HuH-7 (cell line): Measurements from ENCODE around the gene FAHD2B.
"Not testable (repeated sequence)": the region's sequence is repeated elsewhere in the genome, so short reads cannot be mapped to it uniquely, and the experiment has no call there.

ENCODE experiments used
- DNase-seq: peaks from one replicate; pipeline ENCODE4 v3.0.0; 2011; ENCODE audit warnings: low spot score

Gene FAHD2B, protein sequence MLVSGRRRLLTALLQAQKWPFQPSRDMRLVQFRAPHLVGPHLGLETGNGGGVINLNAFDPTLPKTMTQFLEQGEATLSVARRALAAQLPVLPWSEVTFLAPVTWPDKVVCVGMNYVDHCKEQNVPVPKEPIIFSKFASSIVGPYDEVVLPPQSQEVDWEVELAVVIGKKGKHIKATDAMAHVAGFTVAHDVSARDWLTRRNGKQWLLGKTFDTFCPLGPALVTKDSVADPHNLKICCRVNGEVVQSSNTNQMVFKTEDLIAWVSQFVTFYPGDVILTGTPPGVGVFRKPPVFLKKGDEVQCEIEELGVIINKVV

DNA sequence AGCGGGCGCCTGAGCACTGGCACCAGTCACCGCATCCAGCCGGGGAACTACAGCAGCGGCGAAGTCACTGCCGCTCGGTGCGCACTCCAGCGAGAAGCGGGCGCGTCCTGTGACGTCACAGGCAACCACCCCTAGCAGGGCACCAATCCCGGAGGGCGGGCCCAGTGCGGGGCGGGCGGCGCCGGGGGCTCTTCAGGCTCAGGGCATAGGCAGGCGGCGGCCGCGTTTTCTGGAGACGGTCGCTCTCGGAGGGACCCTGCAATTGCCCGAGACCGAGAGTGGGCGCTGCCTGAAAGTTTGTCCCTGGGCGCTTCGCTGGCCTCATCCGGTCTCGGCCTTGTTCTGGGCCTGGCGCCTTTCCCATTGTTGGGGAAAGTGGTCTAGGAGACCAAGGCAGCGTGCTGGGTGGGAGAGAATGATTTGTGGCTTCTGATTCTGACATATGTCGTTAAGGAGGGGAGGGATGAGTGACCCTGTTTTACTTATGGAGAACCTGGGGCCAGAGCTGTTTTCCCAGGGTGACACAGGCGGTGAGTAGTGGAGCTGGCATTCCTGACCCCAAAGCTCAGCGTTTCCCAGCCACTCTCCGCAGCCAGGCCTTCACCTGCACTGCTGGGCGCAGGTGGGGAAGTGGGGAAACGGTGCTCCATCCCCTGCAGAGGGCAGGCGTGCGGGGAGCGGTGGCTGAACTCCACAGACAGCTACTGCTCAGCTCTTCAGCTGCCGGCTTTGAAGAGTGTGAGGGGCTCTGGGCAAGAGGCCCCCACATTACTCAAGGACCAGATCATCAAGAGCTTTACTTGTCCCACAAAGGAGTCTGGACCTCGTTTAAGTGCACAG lies at the start of gene FAHD2B:
FAHD2B (minus strand) TSS at position 111 of the 840 bp plus-strand sequence. CDS start 3,176 bp downstream, outside the sequence.
- not testable (repeated sequence) for DNase-seq

DNA sequence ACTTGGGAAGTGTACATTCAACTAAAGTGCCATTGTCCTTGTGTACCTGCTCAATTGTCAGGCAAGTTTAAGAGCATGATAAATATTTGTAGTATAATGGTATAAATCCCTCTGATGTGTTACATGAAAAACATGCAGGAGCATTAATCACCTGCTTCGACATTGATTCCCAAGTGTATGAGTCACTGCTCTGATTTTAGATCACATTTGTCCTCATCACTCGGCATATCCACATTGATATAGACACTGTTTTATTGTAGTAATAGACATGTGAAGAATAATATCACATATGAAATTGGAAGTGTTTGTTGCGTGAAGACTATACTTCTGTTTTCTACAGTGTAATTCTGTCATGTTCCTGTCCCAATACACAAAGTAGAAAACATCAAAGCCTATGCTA lies 49.3 kb upstream of the FAHD2B start:
- not testable (repeated sequence) for DNase-seq

GRCh38 chr2:97129090-97129489 lies 34.4 kb upstream of the FAHD2B start:
- not testable (repeated sequence) for DNase-seq

- not testable (repeated sequence) for DNase-seq
These were observed 19.2 kb upstream of the FAHD2B start for GRCh38 chr2:97113882-97114255.

DNA sequence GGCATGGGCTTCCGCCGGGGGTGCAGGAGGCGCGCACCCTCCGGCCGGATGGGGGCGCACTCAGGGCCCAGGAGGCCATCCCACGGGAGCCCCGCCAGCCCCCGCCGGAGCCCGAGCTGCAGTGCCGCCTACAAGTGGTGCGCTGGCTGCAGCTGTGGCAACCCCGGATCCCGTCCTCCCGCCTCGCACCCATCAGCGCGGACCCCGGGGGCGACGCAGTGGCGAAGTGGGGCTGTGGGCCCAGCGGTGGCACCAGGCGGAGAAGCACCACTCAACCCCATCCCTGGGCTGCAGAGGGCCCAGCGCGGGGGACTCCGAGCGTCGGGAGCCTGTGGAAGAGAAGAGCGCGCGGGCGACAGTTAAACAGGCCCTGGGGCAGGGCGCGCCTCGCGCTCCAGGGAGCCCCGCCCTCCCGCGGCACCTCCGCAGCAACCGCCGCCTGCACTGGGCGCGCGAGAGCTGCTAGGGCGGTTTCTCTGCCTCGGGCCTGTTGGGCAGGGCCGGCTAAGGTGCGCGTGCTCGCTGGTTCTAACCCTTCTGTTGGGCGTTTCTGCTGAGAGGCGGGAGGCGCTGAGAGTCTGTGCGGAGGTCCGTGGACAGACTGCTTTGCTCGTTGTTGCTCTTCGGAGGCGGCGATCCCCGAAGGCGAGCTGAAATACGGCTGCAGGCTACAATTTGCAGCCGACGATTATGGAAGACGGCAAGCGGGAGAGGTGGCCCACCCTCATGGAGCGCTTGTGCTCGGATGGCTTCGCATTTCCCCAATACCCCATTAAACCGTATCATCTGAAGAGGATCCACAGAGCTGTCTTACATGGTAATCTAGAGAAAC lies 18.6 kb upstream of the FAHD2B start, which contains the start of gene ANKRD36:
ANKRD36 (plus strand) TSS at position 104 of the 832 bp plus-strand sequence; CDS start at position 691, 587 bp downstream.
- DNase-seq, result peak; percentile 47

- not testable (repeated sequence) for DNase-seq
These were observed 17.8 kb upstream of the FAHD2B start for GRCh38 chr2:97112320-97113049.

DNA sequence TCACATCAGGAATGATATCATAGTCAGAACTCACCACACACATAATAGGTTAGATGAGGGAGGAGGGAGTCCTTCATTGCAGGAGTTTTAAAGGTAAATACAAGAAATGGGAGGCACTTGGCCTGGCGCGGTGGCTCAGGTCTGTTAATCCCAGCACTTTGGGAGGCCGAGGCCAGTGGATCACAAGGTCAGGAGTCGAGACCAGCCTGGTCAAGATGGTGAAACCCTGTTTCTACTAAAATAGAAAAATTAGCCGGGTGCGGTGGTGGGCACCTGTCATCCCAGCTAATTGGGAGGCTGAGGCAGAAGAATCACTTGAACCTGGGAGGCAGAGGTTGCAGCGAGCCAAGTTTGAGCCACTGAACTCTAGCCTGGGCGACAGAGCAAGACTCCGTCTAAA lies 16.6 kb upstream of the FAHD2B start:
- DNase-seq, result not testable (repeated sequence)

GRCh38 chr2:97106878-97107277 lies 12.2 kb upstream of the FAHD2B start:
- DNase-seq, result not testable (repeated sequence)

DNA sequence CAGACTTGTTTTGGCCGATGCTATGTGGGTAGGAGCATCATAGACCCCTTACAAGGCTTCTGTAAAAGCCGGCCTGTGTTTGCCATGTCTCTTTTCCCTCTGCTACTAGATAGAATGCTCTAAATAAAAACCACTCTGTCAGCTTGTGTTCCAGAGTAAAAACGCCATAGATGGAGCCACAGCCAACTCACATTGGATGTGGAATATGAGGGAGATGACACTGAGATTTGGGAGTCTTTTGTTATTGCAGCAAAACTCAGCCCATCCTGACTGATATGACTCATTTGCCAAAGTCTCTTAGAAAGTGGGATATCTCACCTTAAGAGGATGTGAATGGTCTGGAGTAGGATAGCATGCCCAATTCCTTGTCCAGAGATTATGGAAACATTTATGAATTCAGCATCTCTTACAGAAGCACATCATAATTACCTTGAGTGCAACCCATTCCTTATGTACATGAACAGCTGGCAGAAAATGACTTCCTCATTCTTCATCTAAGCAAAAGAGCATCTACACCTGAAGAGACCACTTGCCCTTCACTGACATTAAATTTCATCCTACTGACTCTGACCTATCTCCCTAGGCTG lies 4.2 kb upstream of the FAHD2B start:
- DNase-seq, result not testable (repeated sequence)

DNA sequence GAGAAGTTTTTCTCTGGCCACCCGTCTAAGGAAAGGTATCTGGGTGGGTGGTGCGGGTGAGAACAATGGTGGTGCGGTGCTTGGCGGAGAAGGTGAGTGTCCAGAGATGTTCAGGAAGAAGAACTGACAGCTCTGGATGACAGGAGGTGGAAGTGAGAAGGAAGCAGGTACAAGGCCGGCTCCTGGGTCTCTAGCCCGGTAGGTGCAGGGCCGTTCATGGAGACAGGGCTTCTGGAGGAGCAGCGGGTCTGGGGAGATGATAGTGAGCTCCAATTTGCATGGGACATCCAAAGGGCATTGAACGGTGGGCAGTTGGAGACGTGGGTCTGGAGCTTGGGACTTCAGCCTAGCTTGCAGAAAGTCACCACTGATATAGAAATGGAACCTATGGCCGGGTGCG lies 979 bp upstream of the FAHD2B start:
- no peak for DNase-seq

DNA sequence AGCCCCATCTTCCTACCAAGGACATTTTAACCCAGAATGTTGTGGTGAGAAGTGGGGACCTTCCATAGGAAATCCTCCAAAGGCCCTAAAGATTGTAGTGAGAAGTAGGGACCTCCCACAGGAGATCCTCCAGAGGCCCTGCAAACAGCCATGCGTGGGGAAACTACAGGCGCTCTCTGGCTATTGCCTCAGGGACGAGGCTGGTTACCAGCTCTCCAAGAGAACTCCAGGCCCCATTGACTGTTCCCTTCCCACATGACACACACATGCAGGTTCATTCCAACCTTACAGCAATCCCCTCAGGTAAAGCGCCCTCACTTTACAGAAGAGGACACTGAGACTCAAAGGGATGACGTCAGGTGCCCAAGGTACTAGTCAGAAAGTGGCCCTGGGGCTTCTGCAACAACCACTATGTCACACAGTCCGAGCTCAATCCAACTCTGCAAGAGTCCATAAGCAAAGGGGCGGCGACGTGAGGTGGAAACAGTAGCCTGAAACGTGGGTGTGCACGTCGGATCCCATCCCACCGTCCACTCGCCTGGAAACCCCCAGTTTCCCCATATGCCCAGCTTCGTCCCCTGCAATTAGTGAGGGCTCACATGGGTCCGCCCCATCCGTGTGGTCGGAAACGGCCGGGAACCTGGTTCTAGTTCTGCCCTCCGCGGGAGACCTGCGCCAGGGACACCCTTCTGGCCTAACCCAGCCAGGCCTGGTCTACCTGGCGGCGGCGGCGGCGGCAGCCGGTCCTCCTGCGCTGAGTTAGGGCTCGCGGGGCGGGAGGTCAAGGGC lies 505 bp downstream of the FAHD2B start:
- not testable (repeated sequence) for DNase-seq

- not testable (repeated sequence) for DNase-seq
These were observed 1.7 kb downstream of the FAHD2B start for GRCh38 chr2:97092946-97093345.

DNA sequence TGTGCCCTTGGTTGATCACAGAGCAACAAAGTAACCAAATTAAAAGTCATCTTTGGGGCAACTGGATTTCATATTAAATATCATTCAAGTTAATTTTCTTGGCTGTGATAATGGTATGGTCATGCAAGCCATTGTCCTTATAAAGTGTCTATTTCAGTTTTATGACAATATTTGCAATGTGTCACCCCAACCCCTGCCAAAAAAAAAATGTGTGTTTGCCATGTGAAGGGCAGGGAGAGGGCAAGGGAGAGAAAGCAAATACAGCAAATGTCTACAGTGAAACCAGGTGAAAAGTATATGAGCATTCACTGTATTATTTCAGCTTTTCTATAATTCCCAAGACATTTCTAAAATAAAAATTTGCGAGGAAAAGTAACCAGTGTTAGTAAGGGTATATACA lies 6.0 kb downstream of the FAHD2B start:
- not testable (repeated sequence) for DNase-seq

DNA sequence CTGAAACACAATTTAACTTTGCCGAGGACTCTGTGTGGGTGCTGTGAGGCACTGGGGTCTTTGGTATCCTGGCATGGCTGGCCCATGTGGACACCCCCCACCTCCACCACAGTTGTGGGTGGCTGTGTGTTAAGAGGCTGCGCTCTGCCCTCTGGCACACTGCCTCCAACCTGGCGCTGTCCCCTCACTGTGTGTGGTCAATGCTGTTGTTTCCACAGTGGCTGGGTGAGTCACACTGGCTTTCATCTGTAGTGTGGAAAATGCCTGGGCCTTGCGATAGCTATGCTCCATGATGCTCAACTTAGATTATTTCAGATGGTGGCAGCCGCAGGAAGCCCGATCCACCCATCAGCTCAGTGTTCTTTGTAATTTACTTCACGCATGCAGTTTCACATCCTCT lies 9.6 kb downstream of the FAHD2B start:
- not testable (repeated sequence) for DNase-seq

DNA sequence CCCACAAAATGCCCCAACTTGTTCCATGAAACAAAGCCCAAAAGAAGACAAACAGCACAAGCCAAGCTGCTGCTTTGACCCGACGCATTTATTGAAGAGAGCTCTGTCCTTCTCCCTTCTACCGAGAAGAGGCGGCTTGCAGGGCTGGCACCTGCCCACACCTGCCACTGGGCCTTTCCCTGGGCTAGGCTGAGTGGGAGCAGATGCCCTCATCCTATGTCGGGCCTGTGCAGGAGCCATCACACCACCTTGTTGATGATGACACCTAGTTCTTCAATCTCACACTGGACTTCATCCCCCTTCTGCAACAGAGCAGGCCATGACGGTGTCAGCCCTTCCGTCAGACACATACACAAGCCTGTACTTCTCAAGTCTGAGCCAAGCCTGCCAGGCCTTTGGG lies 11.2 kb downstream of the FAHD2B start:
- DNase-seq, result not testable (repeated sequence)

DNA sequence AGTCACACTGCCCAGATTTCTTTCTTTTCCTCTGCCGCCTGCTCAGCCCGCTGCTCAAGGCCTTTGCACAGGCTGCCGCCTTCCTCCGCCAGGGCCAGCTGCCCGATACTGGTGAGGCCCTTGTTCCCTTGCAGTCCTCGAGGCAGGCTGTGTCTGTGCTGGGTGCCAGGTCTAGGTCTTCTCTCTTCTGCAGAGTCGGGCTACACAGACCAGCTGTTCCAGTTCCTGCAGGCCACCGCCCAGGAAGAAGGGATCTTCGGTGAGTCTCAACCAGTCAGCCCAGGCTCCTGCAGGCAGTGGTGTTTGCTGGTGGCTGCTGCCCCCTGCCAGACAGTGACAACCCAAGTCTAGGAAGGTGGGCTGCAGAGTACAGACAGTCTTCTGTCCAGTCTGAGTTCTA lies 12.5 kb downstream of the FAHD2B start:
- DNase-seq, result peak; percentile 72

DNA sequence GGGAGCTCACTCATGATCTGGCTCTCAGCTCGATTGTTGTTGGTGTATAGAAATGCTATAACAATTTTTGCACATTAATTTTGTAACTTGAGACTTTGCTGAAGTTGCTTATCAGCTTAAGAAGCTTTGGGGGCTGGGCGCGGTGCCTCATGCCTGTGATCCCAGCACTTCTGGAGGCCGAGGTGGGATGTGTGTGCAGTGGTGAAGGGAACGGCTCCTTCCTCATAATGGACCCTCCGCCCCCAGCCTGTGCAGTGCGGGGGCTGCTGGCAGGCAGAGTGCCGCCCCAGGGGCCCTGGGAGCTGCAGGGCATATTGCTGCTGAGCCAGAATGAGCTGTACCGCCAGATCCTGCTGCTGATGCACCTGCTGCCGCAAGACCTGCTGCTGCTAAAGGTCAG lies 13.8 kb downstream of the FAHD2B start:
- DNase-seq, result not testable (repeated sequence)

DNA sequence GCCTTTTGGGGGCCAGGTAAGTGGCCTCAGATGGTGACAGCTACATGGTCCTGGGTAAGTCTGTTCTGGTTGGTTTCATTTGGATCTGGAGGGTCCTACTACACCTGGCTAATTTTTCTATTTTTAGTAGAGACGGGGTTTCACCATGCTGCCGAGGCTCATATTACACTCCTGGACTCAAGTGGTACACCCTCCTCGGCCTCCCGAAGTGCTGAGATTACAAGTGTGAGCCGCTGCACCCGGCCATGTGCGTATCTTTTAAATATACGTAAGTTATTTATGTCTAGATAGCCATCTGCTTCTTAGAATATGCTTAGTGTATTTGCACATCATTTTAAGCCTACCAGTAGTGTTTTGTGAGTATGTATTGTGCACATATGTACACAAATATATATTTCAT lies 17.5 kb downstream of the FAHD2B start:
- not testable (repeated sequence) for DNase-seq

DNA sequence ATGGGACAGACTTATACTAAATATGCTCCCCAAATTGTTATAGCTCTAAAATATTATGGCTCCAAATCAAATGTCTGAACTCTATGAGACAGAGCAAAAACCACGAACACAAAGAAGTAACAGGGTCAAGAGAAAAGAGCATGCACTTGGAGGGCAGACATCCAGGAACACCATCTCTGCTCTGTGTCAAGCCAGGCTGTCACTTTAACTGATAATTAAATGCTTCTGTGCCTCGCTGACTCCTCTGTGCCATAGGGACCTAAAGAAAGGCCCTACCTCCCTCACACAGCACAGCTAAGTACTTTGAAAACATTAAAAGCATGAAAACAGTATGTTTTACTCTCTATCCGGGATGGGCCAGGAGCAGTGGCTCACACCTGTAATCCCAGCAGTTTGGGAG lies 23.8 kb downstream of the FAHD2B start:
- not testable (repeated sequence) for DNase-seq

GRCh38 chr2:97068722-97069121 lies 26.0 kb downstream of the FAHD2B start:
- DNase-seq, result not testable (repeated sequence)
